ENCODE measurements around the gene FIGNL2. TPM values are rescaled to one million over a fixed set of nuclear protein-coding genes. Genes with fewer than 3 reads are reported as not detected.

The FIGNL2 gene
- total RNA-seq, 1 donor from 2014 or later: 4.0 TPM

Other genes starting within 250 kb of the FIGNL2 start
- 0.76 TPM for gene ANKRD33, start 39.4 kb upstream of the FIGNL2 start, total RNA-seq
- 57.6 TPM for gene ACVRL1, start 58.8 kb upstream of the FIGNL2 start, total RNA-seq
- 23.9 TPM for gene ACVR1B, start 103.0 kb upstream of the FIGNL2 start, total RNA-seq
- 124 TPM for gene TAMALIN, start 158.2 kb upstream of the FIGNL2 start, total RNA-seq
- 688 TPM for gene NR4A1, start 202.7 kb upstream of the FIGNL2 start, total RNA-seq
- 28.2 TPM for gene ATG101, start 221.3 kb upstream of the FIGNL2 start, total RNA-seq
- 12.4 TPM for gene SMIM41, start 231.0 kb upstream of the FIGNL2 start, total RNA-seq